Colonic mucosa (tissue), 4 donors: ENCODE data around the gene PXDC1. TPM values are rescaled to one million over a fixed set of nuclear protein-coding genes. Genes with fewer than 3 reads are reported as not detected.
"Not testable (repeated sequence)": the region's sequence is repeated elsewhere in the genome, so short reads cannot be mapped to it uniquely, and the experiment has no call there.

Experiments used
- DNase-seq: peaks from one replicate; pipeline ENCODE4 v3.0.0-alpha.2; 2020
- H3K27ac ChIP-seq: fragments of 200-600 bp; one replicate; pipeline ENCODE4 v1.8.0; 2021
- H3K27me3 ChIP-seq: fragments of 200-600 bp; one replicate; pipeline ENCODE4 v1.8.0; 2021
- H3K36me3 ChIP-seq: fragments of 200-600 bp; one replicate; pipeline ENCODE4 v1.8.0; 2021
- H3K4me1 ChIP-seq: fragments of 200-600 bp; one replicate; pipeline ENCODE4 v1.8.0; 2021; ENCODE audit warnings: mild to moderate bottlenecking
- H3K4me3 ChIP-seq: fragments of 200-600 bp; one replicate; pipeline ENCODE4 v1.8.0; 2021
- H3K9ac ChIP-seq, 2 donors: one replicate each; pipeline ENCODE4 v1.7.0; 2013; ENCODE audit warnings: control low read depth in 2 of 2, low read depth in 2 of 2, low read length in 2 of 2
- H3K9me3 ChIP-seq: fragments of 200-600 bp; one replicate; pipeline ENCODE4 v1.8.0; 2021
- intact Hi-C: fragments of 100-400 bp; cut with DNase I; formaldehyde crosslinking; loops from one replicate; pipeline ENCODE4 v1.14.1; 2022
- total RNA-seq, 2 donors: library from RNA; stranded (reverse); fragmentation: NEBNext Ultra II Directional in 1 of 2; extraction: Animal tissue kit (Norgen Biotek cat#: 25700) in 1 of 2; gene quantifications; one replicate each; pipeline ENCODE4 v1.2.1, GENCODE V29; 2021
- TF ChIP-seq, protein P1 (sequence below): fragments of 200-600 bp; IDR thresholded peaks from one replicate; pipeline ENCODE4 v1.8.0; 2022; ENCODE audit warnings: antibody characterized with exemption, mild to moderate bottlenecking
- donor health status: healthy.
- donor health status: DM: no; HTN: no; CAD: no.
- donor health status: DM: no; HTN: no; CAD: no.

Gene PXDC1
- total RNA-seq, 2 donors from 2014 or later, result 1.7 to 8.8 TPM

DNA sequence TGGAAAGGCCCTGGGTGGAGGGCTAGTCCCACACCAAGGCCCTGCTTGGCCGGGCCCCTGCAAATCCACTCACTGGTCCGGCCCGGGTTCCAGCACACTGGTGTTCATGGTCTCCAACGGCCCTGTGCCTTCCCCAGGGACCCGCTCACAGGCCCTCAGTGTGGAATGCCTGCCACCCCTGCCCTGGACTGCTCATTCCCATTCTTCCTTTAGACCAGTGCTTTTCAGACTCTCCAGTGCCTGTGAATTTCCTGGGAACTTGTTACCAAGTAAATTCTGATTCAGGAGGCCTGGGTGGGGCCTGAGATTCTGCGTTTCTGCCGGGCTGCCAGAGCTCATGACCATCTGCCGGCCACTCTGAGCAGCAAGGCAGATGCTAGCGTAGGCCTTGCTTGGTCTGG lies 5.7 kb upstream of the PXDC1 start:
- Histone ChIP-seq H3K36me3 (no peaks in the 10 kb centered on the region), H3K27me3 (no peaks in the 10 kb centered on the region), H3K27ac (no peak overlapping the region), H3K4me3 (no peak overlapping the region), H3K4me1 (no peaks in the 10 kb centered on the region), H3K9me3 (no peaks in the 10 kb centered on the region), H3K9ac (no peak overlapping the region)
- intact Hi-C loops, result no loop called here
- no peak for DNase-seq
- TF ChIP-seq, protein P1, sequence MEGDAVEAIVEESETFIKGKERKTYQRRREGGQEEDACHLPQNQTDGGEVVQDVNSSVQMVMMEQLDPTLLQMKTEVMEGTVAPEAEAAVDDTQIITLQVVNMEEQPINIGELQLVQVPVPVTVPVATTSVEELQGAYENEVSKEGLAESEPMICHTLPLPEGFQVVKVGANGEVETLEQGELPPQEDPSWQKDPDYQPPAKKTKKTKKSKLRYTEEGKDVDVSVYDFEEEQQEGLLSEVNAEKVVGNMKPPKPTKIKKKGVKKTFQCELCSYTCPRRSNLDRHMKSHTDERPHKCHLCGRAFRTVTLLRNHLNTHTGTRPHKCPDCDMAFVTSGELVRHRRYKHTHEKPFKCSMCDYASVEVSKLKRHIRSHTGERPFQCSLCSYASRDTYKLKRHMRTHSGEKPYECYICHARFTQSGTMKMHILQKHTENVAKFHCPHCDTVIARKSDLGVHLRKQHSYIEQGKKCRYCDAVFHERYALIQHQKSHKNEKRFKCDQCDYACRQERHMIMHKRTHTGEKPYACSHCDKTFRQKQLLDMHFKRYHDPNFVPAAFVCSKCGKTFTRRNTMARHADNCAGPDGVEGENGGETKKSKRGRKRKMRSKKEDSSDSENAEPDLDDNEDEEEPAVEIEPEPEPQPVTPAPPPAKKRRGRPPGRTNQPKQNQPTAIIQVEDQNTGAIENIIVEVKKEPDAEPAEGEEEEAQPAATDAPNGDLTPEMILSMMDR, result no peak

DNA sequence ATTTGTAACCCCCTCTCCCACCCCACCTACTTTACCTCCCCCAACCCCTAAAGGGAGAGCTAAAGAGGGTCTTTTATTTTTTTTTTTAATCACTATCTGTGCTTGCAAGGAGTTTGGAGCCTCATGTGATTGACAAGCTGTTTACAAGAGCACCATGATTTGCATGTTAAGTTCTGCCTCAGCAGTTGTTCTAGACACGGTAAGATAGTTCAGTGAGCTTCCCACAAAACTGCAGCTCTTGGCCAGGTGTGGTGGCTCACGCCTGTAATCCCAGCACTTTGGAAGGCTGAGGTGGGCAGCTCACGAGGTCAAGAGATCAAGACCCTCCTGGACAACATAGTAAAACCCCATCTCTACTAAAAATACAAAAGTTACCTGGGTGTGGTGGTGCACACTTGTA lies 5.0 kb upstream of the PXDC1 start:
- Histone ChIP-seq H3K9me3 (no peaks in the 10 kb centered on the region), H3K27ac (no peak overlapping the region), H3K9ac (no peak overlapping the region), H3K27me3 (no peaks in the 10 kb centered on the region), H3K4me1 (no peaks in the 10 kb centered on the region), H3K4me3 (no peak overlapping the region), H3K36me3 (no peaks in the 10 kb centered on the region)
- DNase-seq, result no peak
- intact Hi-C loops, result no loop called here
- TF ChIP-seq, protein P1, result no peak

DNA sequence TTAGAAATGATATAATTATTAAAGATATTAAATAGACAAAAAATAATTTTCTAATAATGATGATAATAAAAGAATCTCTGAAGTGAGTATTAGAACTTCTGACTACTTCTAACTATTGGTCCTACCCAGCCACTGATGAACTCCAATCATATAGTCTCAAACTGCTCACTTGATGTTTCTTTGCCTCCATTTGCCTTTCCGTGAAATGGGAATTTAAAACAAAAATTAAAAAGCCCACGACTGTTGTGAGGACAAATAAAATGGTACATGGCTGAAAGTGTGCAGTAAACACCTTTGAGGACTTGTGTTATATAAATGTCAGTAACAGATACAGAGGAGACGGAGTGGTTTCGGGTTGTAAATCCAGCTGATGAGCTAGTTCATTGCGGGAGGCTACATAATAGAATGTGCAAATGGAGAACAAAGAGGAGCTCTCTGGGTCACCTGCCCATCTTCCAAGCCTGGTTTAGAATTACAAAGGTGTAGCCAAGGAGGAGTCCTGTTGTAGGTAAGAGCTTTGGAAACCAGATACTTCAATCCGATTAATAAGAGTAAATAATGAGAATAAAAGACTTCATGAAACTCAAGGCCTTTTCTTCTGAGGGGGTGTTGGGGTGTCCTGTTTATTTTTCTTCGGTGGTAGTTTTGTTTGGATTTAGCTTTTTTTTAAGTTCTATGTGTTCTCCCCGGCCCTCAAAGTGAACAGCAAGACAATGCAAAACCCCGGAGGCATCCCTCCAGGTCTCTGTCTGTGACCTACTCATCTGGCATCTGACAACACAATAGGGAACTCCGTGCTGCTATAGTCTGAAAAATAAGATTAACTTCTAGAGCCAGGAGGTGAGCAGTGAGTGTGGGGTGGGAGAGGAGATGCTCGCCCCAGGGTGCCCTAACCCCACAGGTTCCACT lies 4.4 kb upstream of the PXDC1 start:
- TF ChIP-seq, protein P1, result no peak
- no peak overlapping the region for H3K9ac ChIP-seq
- H3K36me3 ChIP-seq, result no peaks in the 10 kb centered on the region
- H3K27me3 ChIP-seq, result peaks cover 5% of the 10 kb centered on the region
- peaks cover 4% of the 10 kb centered on the region for H3K4me1 ChIP-seq
- H3K9me3 ChIP-seq, result no peaks in the 10 kb centered on the region
- H3K4me3 ChIP-seq, result no peak overlapping the region
- H3K27ac ChIP-seq, result no peak overlapping the region
- no peak for DNase-seq
- intact Hi-C loops, result no loop called here

DNA sequence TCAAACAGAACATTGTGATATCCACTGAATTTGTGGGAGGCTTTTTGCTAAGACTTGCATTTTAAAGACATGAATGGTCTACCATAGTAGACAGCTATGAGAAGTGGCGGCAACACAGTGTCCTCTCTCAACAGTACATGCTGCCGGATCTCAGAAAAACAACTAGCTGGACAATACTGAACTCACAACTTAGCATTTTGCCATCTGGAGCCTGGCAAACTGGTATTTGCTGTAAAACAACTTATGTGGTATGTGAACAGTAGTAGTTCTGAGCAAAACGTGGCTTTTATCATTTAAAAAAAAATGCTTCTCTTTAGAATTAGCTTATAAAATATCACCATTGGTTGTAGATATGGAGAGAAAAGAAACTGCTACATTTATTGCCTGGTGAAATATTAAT lies 3.3 kb upstream of the PXDC1 start:
- Histone ChIP-seq H3K36me3 (no peaks in the 10 kb centered on the region), H3K4me3 (no peak overlapping the region), H3K27ac (no peak overlapping the region), H3K27me3 (peaks cover 9% of the 10 kb centered on the region), H3K4me1 (peaks cover 8% of the 10 kb centered on the region), H3K9me3 (no peaks in the 10 kb centered on the region), H3K9ac (no peak overlapping the region)
- intact Hi-C loops, result no loop called here
- TF ChIP-seq, protein P1, result no peak
- no peak for DNase-seq

DNA sequence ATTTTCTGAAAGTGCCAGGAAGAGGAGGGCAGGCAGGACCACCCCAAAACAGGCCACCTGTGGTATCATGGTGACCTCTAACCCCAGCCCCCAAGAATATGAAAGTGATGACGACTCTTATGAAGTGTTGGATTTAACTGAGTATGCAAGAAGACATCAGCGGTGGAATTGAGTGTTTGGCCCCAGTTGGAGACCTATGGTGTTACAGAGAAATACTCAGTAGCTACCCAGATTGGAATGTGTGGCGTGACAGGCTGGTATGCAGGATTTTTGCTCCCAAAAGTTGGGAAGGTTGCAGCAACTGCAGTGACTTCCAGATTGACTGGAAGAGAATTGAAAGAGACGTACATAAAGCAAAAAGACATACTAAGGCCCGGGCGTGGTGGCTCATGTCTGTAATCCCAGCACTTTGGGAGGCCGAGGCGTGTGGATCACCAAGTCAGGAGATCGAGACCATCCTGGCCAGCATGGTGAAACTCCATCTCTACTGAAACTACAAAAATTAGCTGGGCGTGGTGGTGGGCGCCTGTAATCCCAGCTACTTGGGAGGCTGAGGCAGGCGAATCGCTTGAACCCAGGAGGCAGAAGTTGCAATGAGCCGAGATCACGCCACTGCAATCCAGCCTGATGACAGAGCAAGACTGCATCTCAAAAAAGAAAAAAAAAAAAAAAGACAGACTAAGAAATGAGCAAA lies 2.7 kb upstream of the PXDC1 start:
- H3K27ac ChIP-seq, intact Hi-C loops, H3K9me3 ChIP-seq, H3K27me3 ChIP-seq, H3K4me3 ChIP-seq, DNase-seq, H3K4me1 ChIP-seq, H3K9ac ChIP-seq, H3K36me3 ChIP-seq: not testable (repeated sequence)
